GM13976 (cell line): Measurements from ENCODE around the gene FAM222B.
"Not testable (repeated sequence)": the region's sequence is repeated elsewhere in the genome, so short reads cannot be mapped to it uniquely, and the experiment has no call there.

Source experiments
- DNase-seq: peaks from one replicate; pipeline ENCODE4 v3.0.0; 2012; ENCODE audit warnings: low spot score
- in situ Hi-C: fragments of 300-500 bp; cut with MboI; formaldehyde crosslinking; loops from one replicate; pipeline ENCODE4 v1.12.0; 2022; ENCODE audit warnings: low sequenced_read_pairs, mixed read lengths, inconsistent platforms; ENCODE audit not compliant: unreplicated experiment
- TF ChIP-seq, protein P1 (sequence below): IDR thresholded peaks from 2 replicates; pipeline ENCODE4 v1.5.1; 2012; ENCODE audit warnings: borderline replicate concordance, mild to moderate bottlenecking; ENCODE audit not compliant: insufficient read depth; ENCODE audit errors: extremely low read depth, missing control alignments, control extremely low read depth

The FAM222B gene

GRCh38 chr17:28811651-28812090 is 30.9 kb downstream of the FAM222B start:
- in situ Hi-C loops, result no loop called here
- TF ChIP-seq, protein P1, sequence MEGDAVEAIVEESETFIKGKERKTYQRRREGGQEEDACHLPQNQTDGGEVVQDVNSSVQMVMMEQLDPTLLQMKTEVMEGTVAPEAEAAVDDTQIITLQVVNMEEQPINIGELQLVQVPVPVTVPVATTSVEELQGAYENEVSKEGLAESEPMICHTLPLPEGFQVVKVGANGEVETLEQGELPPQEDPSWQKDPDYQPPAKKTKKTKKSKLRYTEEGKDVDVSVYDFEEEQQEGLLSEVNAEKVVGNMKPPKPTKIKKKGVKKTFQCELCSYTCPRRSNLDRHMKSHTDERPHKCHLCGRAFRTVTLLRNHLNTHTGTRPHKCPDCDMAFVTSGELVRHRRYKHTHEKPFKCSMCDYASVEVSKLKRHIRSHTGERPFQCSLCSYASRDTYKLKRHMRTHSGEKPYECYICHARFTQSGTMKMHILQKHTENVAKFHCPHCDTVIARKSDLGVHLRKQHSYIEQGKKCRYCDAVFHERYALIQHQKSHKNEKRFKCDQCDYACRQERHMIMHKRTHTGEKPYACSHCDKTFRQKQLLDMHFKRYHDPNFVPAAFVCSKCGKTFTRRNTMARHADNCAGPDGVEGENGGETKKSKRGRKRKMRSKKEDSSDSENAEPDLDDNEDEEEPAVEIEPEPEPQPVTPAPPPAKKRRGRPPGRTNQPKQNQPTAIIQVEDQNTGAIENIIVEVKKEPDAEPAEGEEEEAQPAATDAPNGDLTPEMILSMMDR, result no peak
- DNase-seq, result peak; percentile 30

DNA sequence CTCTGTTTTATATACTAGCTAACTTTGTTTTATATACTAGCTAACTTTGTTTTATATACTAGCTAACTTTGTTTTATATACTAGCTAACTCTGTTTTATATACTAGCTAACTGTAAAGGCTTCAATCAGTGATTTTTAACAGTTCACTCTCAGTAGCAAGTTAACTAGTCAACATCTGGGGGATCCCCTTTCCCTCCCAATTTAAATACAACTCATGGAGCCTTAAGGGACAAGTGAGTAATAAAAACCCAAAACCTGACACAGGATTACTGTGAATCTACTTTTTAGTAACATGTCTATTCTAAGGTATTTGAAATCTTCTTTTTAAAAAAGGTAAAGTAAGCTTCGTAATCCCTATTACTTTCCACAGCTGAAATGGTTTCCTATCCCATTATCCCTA is 32.2 kb downstream of the FAM222B start:
- no peak for DNase-seq
- in situ Hi-C loops, result no loop called here
- TF ChIP-seq, protein P1, result no peak

- TF ChIP-seq, protein P1, result no peak
- DNase-seq, result no peak
- in situ Hi-C loops, result no loop called here
Measured at GRCh38 chr17:28807925-28808634, 34.5 kb downstream of the FAM222B start.

DNA sequence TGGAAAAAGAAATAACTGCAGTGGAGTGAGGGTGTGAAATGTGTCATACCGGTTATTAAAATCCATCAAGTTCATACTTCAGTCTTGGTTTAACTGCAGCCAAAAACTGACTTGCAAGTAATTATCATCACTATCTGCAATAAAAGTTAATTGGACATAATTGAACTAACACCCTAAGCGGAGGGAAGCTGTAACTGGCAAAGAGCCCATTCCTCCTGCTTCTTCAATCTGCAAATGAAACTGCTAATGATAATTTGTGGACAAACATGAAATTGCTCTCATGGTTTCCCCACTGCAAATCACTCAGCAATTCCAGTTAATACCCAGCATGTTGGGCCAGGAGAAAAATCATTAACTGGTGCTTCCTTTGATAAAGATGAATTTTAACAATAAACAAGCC is 46.5 kb downstream of the FAM222B start:
- DNase-seq, result no peak
- TF ChIP-seq, protein P1, result no peak

DNA sequence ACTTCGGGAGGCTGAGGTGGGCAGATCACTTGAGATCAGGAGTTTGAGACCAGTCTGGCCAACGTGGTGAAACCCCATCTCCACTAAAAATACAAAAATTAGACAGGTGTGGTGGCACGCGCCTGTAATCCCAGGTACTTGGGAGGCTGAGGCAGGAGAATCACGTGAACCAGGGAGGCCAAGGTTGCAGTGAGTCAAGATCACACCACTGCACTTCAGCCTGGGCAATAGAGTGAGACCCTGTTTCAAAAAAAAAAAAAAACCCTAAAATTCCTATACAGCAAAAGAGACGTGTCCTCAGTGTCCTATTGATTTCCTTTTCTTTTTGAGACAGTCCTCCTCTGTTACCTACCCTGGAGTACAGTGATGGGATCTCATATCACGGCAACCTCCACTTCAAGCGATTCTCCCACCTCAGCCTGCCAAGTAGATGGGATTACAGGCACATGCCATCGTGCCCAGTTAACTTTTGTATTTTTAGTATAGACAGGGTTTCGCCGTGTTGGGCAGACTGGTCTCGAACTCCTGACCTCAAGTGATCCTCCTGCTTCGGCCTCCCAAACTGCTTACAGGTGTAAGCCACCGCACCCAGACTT is 47.6 kb downstream of the FAM222B start:
- in situ Hi-C loops, DNase-seq: not testable (repeated sequence)

More for the DNA sequence above, 46.5 kb downstream of the FAM222B start:
- in situ Hi-C loops, result no loop called here

- DNase-seq, result no peak
- TF ChIP-seq, protein P1, result no peak
- in situ Hi-C loops, result no loop called here
Measured at GRCh38 chr17:28792877-28793661, 49.5 kb downstream of the FAM222B start.

DNA sequence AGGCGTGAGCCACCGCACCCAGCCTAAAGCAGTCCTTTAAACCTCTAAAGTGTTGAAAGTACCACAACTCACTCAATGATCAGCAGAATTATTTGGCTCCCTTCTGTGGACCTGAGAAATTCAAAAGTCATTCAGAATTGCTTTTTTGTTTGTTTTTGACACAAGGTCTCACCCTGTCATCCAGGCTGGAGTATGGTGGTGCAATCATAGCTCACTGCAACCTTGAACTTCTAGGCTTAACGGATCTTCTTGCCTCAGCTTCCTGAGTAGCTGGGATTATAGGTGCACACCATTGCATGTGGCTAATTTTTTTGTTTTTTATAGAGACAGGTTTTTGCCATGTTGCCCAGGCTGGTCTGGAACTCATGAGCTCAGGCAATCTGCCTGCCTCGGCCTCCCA is 54.5 kb downstream of the FAM222B start:
- no peak for DNase-seq
- TF ChIP-seq, protein P1, result no peak

More for the DNA sequence above, 54.5 kb downstream of the FAM222B start:
- in situ Hi-C loops, result no loop called here
